K562 (cell line): ENCODE results near the gene GAPVD1. TPM values are rescaled to one million over a fixed set of nuclear protein-coding genes. Genes with fewer than 3 reads are reported as not detected.

Experiments used
- CEBPB ChIP-seq: fragments of 450-650 bp; IDR thresholded peaks from 2 replicates; pipeline ENCODE4 v1.6.1; 2016; ENCODE audit warnings: missing genetic modification characterization, missing compliant biosample characterization
- CREB1 ChIP-seq, 2 experiments: sonication (generic) in 1 of 2; formaldehyde crosslinking in 1 of 2; IDR thresholded peaks; 2 replicates each; pipeline versions ENCODE4 v1.6.1 to v1.8.0; 2012 to 2022; ENCODE audit warnings: inconsistent platforms in 1 of 2, mild to moderate bottlenecking in 1 of 2, missing genetic modification reagents in 1 of 2, moderate library complexity in 1 of 2
- ESRRB ChIP-seq: fragments of 250-450 bp; sonication (Bioruptor Pico); IDR thresholded peaks from 2 replicates; pipeline ENCODE4 v1.5.0; 2020; ENCODE audit warnings: mild to moderate bottlenecking, moderate library complexity, borderline replicate concordance
- ETV5 ChIP-seq: sonication (generic); formaldehyde crosslinking; IDR thresholded peaks from 2 replicates; pipeline ENCODE4 v1.4.0; 2020; ENCODE audit warnings: low read depth, mild to moderate bottlenecking, missing genetic modification reagents
- FIP1L1 ChIP-seq: fragments of 200-400 bp; formaldehyde crosslinking; IDR thresholded peaks from 2 replicates; pipeline ENCODE4 v1.6.1; 2018; ENCODE audit warnings: mild to moderate bottlenecking, low read depth, low read length; ENCODE audit not compliant: poor library complexity, severe bottlenecking
- GATAD2A ChIP-seq: fragments of 450-650 bp; IDR thresholded peaks from 2 replicates; pipeline ENCODE4 v1.6.1; 2017
- HNRNPH1 ChIP-seq: fragments of 200-400 bp; formaldehyde crosslinking; optimal IDR thresholded peaks from 2 replicates; pipeline ENCODE3; 2017; ENCODE audit warnings: low read depth, mild to moderate bottlenecking, low read length, moderate library complexity
- MED1 ChIP-seq: sonication (generic); formaldehyde crosslinking; IDR thresholded peaks from 2 replicates; pipeline ENCODE4 v1.8.1; 2023; ENCODE audit warnings: missing genetic modification reagents, borderline replicate concordance
- MEF2D ChIP-seq: conservative IDR thresholded peaks from 2 replicates; pipeline ENCODE4 v1.6.1; 2016; ENCODE audit warnings: low read depth, missing genetic modification characterization, missing compliant biosample characterization
- MTA3 ChIP-seq: fragments of 450-650 bp; formaldehyde crosslinking; IDR thresholded peaks from 2 replicates; pipeline ENCODE4 v1.6.1; 2017; ENCODE audit warnings: mild to moderate bottlenecking, borderline replicate concordance
- STAT5A ChIP-seq: IDR thresholded peaks from 2 replicates; pipeline ENCODE4 v1.6.1; 2012; ENCODE audit warnings: low read length, inconsistent platforms, borderline replicate concordance
- THAP7 ChIP-seq: fragments of 250-450 bp; sonication (Bioruptor Pico); IDR thresholded peaks from 2 replicates; pipeline ENCODE4 v1.5.0; 2021
- ZBTB43 ChIP-seq: sonication (generic); formaldehyde crosslinking; IDR thresholded peaks from 2 replicates; pipeline ENCODE4 v1.8.0; 2023; ENCODE audit warnings: mild to moderate bottlenecking, missing genetic modification reagents
- ZKSCAN8 ChIP-seq: fragments of 200-800 bp; sonication (Bioruptor generic); IDR thresholded peaks from 2 replicates; pipeline ENCODE4 v1.6.1; 2016; ENCODE audit warnings: missing genetic modification characterization, missing compliant biosample characterization
- ZNF316 ChIP-seq: fragments of 450-650 bp; IDR thresholded peaks from 2 replicates; pipeline ENCODE4 v1.6.1; 2016
- ZNF449 ChIP-seq: fragments of 250-450 bp; sonication (Bioruptor Pico); IDR thresholded peaks from 2 replicates; pipeline ENCODE4 v1.8.0; 2022; ENCODE audit warnings: moderate library complexity, mild to moderate bottlenecking, inconsistent platforms
- polyA plus RNA-seq, 8 experiments: library from polyadenylated mRNA; depleted of rRNA in 4 of 8; stranded (reverse) in 5 of 8; unstranded in 3 of 8; fragments of >200 nt; fragmentation: Nextera tagmentation in 2 of 8; fragmentation: Illumina TruSeq in 1 of 8; extraction: Ambion mirVana in 2 of 8; extraction: Trizol in 1 of 8; gene quantifications; 2 replicates each; pipeline versions ENCODE4 v1.2.1 to v1.2.3, GENCODE V29; 2011 to 2014; ENCODE audit warnings: inconsistent platforms in 1 of 8, missing spikeins in 1 of 8
- total RNA-seq, 7 experiments: library from RNA; depleted of rRNA in 6 of 7; stranded (reverse); fragments of >200 nt in 6 of 7; fragmentation: Illumina TruSeq in 2 of 7; extraction: Trizol in 2 of 7; gene quantifications; 2 replicates each; pipeline versions ENCODE4 v1.2.1 to v1.2.3, GENCODE V29; 2011 to 2021; ENCODE audit warnings: low replicate concordance in 1 of 7
- TF ChIP-seq, protein P1 (sequence below): fragments of 450-650 bp; IDR thresholded peaks from 2 replicates; pipeline ENCODE4 v1.6.1; 2016; ENCODE audit warnings: mild to moderate bottlenecking
- TF ChIP-seq, protein P2 (sequence below), 2 experiments: IDR thresholded peaks in 1 of 2; conservative IDR thresholded peaks in 1 of 2; 2 replicates each; pipeline ENCODE4 v1.6.1; 2016; ENCODE audit warnings: low read depth in 2 of 2, mild to moderate bottlenecking in 1 of 2, missing compliant biosample characterization in 1 of 2, missing genetic modification characterization in 1 of 2, moderate library complexity in 1 of 2

The GAPVD1 gene
- total and polyA plus RNA-seq, 9 of the 15 experiments (the other 6 are each of a cell fraction or from before 2014, with no cell fraction given) = 9.5 to 66.1 (median 45.5) TPM

DNA sequence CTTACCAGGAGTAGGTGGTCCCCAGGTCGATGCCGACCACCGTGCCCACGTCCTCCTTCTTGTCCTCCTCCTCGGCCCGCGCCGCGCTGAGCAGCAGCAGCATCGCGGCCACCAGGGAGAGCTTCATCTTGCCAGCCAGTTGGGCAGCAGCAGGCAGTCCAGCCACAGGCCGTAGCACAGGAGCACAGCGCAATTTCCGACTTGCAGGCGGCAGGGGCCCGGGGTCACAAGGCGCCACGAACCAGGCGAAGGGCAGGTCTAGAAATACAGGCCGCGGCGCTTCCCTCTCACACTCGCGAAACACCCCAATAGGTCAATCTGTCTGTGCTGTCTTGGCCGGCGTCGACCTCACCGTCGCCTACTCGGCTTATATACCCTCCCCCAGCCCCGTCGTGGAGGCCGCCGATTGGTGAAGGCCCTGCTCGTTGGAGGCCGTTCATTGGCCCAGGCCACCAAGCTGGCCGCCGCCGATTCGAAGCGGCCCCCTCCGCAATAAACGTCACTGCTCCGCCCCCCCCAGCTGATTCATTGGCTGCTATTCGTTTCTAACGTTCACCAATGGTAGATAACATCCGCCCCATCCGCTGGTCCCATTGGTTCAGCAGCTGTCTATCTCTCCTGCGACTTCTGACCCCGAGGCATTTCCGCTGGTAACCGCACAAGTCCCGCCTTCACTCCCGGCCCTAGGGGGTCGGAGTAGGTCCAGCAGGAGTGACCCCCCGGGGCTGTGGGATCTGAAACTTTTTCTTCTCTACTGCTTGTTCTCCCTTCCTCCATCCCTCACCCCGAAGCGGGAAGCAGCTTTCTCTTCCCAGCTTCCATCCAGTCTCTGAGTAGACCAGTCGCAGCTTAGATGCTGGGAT lies 20.4 kb upstream of the GAPVD1 start, which contains the start of gene HSPA5 (continued):
- TF ChIP-seq ZNF449 (CRISPR knock-in tag) (no peak), HNRNPH1 (no peak), ZBTB43 (peak; percentile 86; the same call in 1 of the 2 replicates), CREB1 (IDR thresholded peaks at IDR 0.05) (peak; percentile 94), CREB1 (CRISPR knock-in tag; IDR thresholded peaks at IDR 0.05) (peak; percentile 94), THAP7 (no peak; the same call in none of the 2 replicates), MTA3 (no peak), ZKSCAN8 (CRISPR knock-in tag) (no peak), STAT5A (no peak; the same call in 1 of the 2 replicates), MED1 (0 out of 2 replicates have a peak, but pooled peaks have one; percentile 95), CEBPB (tag) (no peak), MEF2D (tag) (no peak), ESRRB (CRISPR knock-in tag) (no peak), ZNF316 (no peak), FIP1L1 (peak; percentile 100), GATAD2A (no peak), ETV5 (CRISPR knock-in tag) (peak; percentile 73)
- TF ChIP-seq, protein P1, sequence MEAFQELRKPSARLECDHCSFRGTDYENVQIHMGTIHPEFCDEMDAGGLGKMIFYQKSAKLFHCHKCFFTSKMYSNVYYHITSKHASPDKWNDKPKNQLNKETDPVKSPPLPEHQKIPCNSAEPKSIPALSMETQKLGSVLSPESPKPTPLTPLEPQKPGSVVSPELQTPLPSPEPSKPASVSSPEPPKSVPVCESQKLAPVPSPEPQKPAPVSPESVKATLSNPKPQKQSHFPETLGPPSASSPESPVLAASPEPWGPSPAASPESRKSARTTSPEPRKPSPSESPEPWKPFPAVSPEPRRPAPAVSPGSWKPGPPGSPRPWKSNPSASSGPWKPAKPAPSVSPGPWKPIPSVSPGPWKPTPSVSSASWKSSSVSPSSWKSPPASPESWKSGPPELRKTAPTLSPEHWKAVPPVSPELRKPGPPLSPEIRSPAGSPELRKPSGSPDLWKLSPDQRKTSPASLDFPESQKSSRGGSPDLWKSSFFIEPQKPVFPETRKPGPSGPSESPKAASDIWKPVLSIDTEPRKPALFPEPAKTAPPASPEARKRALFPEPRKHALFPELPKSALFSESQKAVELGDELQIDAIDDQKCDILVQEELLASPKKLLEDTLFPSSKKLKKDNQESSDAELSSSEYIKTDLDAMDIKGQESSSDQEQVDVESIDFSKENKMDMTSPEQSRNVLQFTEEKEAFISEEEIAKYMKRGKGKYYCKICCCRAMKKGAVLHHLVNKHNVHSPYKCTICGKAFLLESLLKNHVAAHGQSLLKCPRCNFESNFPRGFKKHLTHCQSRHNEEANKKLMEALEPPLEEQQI = no peak
- TF ChIP-seq, protein P2, sequence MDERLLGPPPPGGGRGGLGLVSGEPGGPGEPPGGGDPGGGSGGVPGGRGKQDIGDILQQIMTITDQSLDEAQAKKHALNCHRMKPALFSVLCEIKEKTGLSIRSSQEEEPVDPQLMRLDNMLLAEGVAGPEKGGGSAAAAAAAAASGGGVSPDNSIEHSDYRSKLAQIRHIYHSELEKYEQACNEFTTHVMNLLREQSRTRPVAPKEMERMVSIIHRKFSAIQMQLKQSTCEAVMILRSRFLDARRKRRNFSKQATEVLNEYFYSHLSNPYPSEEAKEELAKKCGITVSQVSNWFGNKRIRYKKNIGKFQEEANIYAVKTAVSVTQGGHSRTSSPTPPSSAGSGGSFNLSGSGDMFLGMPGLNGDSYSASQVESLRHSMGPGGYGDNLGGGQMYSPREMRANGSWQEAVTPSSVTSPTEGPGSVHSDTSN (CRISPR knock-in tag; IDR thresholded peaks at IDR 0.05; ENCODE audit: low read depth) = peak; percentile 81
- TF ChIP-seq, protein P2 (tag; conservative IDR thresholded peaks at IDR 0.05; ENCODE audit: low read depth) = peak; percentile 99
